SU-DHL-6 (cell line): ENCODE measurements around the gene FSTL3.

Source experiments
- CTCF ChIP-seq: fragments of 200-600 bp; sonication (generic); IDR thresholded peaks from one replicate; pipeline ENCODE4 v1.5.1; 2017; ENCODE audit warnings: antibody characterized with exemption, mild to moderate bottlenecking, low read length, moderate library complexity; ENCODE audit not compliant: insufficient read depth, poor library complexity, severe bottlenecking
- EZH2phosphoT487 ChIP-seq: fragments of 200-600 bp; sonication (generic), shearing (Covaris generic); conservative IDR thresholded peaks from 2 replicates; pipeline ENCODE4 v1.6.1; 2018; ENCODE audit warnings: mild to moderate bottlenecking, antibody characterized with exemption, low read length, moderate library complexity, mixed read lengths

GRCh38 chr19:661427-662196 is 14.6 kb upstream of the FSTL3 start:
- TF ChIP-seq CTCF (no peak), EZH2phosphoT487 (no peak)
